ENCODE results near the gene UBAP2L. TPM values are rescaled to one million over a fixed set of nuclear protein-coding genes. Genes with fewer than 3 reads are reported as not detected.
A peak's percentile ranks its signal among the peaks of the same experiment; 100 is the strongest.

Gene UBAP2L
- total RNA-seq, 1 donor from 2014 or later = 61.7 TPM

- Histone ChIP-seq H3K36me3 (ENCODE audit: control insufficient read depth, insufficient read depth, low read length) (peaks cover 5% of the 10 kb centered on the region), H3K27me3 (ENCODE audit: control insufficient read depth, insufficient read depth, low read length) (no peaks in the 10 kb centered on the region), H3K4me3 (ENCODE audit: low read depth, low read length) (no peak overlapping the region)
- TF ChIP-seq, protein P1, sequence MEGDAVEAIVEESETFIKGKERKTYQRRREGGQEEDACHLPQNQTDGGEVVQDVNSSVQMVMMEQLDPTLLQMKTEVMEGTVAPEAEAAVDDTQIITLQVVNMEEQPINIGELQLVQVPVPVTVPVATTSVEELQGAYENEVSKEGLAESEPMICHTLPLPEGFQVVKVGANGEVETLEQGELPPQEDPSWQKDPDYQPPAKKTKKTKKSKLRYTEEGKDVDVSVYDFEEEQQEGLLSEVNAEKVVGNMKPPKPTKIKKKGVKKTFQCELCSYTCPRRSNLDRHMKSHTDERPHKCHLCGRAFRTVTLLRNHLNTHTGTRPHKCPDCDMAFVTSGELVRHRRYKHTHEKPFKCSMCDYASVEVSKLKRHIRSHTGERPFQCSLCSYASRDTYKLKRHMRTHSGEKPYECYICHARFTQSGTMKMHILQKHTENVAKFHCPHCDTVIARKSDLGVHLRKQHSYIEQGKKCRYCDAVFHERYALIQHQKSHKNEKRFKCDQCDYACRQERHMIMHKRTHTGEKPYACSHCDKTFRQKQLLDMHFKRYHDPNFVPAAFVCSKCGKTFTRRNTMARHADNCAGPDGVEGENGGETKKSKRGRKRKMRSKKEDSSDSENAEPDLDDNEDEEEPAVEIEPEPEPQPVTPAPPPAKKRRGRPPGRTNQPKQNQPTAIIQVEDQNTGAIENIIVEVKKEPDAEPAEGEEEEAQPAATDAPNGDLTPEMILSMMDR (IDR thresholded peaks at IDR 0.05; ENCODE audit: insufficient read depth, low read length, poor library complexity, severe bottlenecking) = no peak
- no peak for DNase-seq (ENCODE audit: low read depth)
These were observed 42.9 kb downstream of the UBAP2L start for GRCh38 chr1:154263465-154264332.

GRCh38 chr1:154264454-154264853 lies 43.7 kb downstream of the UBAP2L start:
- Histone ChIP-seq H3K36me3 (ENCODE audit: control insufficient read depth, insufficient read depth, low read length) (peaks cover 5% of the 10 kb centered on the region), H3K4me3 (ENCODE audit: low read depth, low read length) (no peak overlapping the region), H3K27me3 (ENCODE audit: control insufficient read depth, insufficient read depth, low read length) (no peaks in the 10 kb centered on the region)
- no peak for DNase-seq (ENCODE audit: low read depth)
- TF ChIP-seq, protein P1 (IDR thresholded peaks at IDR 0.05; ENCODE audit: insufficient read depth, low read length, poor library complexity, severe bottlenecking) = no peak

- TF ChIP-seq, protein P1 (IDR thresholded peaks at IDR 0.05; ENCODE audit: insufficient read depth, low read length, poor library complexity, severe bottlenecking) = no peak
- Histone ChIP-seq H3K36me3 (ENCODE audit: control insufficient read depth, insufficient read depth, low read length) (peaks cover 2% of the 10 kb centered on the region), H3K4me3 (ENCODE audit: low read depth, low read length) (no peak overlapping the region), H3K27me3 (ENCODE audit: control insufficient read depth, insufficient read depth, low read length) (no peaks in the 10 kb centered on the region)
- DNase-seq (ENCODE audit: low read depth) = no peak
These were observed 44.8 kb downstream of the UBAP2L start for GRCh38 chr1:154265586-154265985.

GRCh38 chr1:154270833-154271232 lies 50.1 kb downstream of the UBAP2L start:
- Histone ChIP-seq H3K4me3 (ENCODE audit: low read depth, low read length) (no peak overlapping the region), H3K27me3 (ENCODE audit: control insufficient read depth, insufficient read depth, low read length) (no peaks in the 10 kb centered on the region), H3K36me3 (ENCODE audit: control insufficient read depth, insufficient read depth, low read length) (peaks cover 1% of the 10 kb centered on the region)
- TF ChIP-seq, protein P1 (IDR thresholded peaks at IDR 0.05; ENCODE audit: insufficient read depth, low read length, poor library complexity, severe bottlenecking) = no peak
- DNase-seq (ENCODE audit: low read depth) = no peak

- TF ChIP-seq, protein P1 (IDR thresholded peaks at IDR 0.05; ENCODE audit: insufficient read depth, low read length, poor library complexity, severe bottlenecking) = peak; percentile 81
- no peaks in the 10 kb centered on the region for H3K27me3 ChIP-seq (ENCODE audit: control insufficient read depth, insufficient read depth, low read length)
These were observed 51.7 kb downstream of the UBAP2L start, which contains the start of gene HAX1 for GRCh38 chr1:154272217-154272998. Gene HAX1 (plus strand): TSS chr1:154272629. CDS start chr1:154272724, 95 bp downstream.

More at GRCh38 chr1:154272217-154272998, 51.7 kb downstream of the UBAP2L start, which contains the start of gene HAX1:
- H3K4me3 ChIP-seq (ENCODE audit: low read depth, low read length) = peak within 1 kb of the TSS; percentile 87
- peaks cover 1% of the 10 kb centered on the region for H3K36me3 ChIP-seq (ENCODE audit: control insufficient read depth, insufficient read depth, low read length)
- DNase-seq (ENCODE audit: low read depth) = peak; percentile 82

Data from kidney epithelial cell (primary cell).